Measurements from ENCODE around the gene RFX2. TPM values are rescaled to one million over a fixed set of nuclear protein-coding genes. Genes with fewer than 3 reads are reported as not detected.

RFX2 gene
- 3.9 and 6.8 TPM in 2 replicates for total RNA-seq

DNA sequence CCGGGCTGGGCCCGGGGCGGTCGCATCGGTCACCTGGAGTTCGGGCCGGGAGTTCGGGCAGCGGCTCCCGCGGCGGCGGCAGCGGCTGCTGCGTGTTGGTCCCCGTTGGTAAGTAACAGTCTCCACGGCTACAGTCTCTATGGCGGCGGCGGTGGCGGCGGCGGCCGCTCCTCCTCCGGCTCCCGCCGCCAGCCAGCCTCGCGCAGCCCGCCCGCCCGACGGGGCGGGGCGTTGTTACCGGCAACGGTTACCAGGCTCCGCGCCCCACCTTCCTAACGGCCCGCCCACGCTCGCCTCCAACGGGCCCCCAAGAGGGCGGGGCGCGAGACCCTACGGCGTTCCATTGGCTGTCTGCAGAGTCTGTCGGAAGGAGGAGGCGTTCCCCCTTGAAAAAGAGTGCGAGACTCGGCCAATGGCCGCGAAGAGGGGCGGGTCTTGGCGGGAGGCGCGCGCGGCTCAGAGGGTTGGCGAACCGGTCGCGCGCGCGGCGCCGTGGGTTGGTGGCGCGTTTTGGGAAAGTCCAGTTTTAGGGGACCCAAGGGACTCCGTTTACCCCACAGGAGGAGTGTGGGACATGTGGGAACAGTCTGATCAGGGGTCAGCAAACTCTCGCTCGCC lies at the start of gene RFX2:
TSS of gene RFX2 (minus strand) at position 141 of the 618 bp plus-strand sequence. CDS start 63,004 bp downstream, outside the sequence.

DNA sequence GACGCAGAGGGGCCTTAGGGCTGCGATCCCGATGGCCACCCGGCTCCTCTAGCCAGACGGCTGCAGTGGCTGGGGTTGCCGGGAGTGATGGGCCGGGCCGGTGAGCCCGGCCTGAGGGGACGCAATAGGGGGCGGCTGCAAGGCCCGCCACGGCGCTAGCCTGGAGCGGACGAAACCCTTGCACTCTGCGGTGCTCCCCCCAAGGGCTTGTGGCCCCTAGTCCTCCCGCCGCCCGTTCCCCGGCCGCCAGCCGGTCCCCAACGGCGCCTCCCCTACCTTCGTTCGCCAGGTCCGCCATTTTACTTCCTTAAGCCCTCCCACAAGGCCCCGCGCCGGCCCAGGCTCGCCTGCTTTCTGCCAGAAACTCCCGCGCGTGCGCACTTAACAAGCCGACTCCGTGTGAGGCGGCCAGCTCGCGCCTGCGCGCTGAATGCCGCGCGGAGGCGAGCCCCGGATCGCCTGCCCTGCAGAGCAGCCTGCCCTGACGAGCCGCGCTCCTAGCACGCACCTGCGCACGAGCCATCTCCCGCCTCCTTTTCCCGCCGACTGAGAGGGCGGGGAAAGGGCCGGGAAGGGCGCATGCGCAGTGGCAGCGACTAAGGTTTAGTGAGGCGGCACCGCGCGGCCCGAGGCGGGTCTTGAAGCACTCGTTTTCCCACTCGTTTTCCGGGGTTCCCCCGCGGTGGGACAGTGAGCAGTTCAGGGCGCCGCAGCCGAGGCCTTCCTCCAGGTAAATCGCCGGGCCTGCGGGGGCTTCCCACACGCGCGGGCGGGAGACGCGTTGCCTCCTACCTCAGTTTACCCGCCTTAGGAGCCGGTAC lies 132.3 kb downstream of the RFX2 start, which contains the start of gene RANBP3:
TSS of gene RANBP3 (minus strand) at position 356 of the 821 bp plus-strand sequence. CDS start at position 298, 58 bp downstream.

Other genes with a start within 250 kb of the RFX2 start
- not detected in 2 replicates for gene FUT5, start 240.0 kb downstream of the RFX2 start, total RNA-seq
- 444 and 470 TPM in 2 replicates for gene NDUFA11, start 206.7 kb downstream of the RFX2 start, total RNA-seq
- gene VMAC, start 205.6 kb downstream of the RFX2 start, total RNA-seq, result 2.1 and 3.2 TPM in 2 replicates
- gene CAPS, start 196.2 kb downstream of the RFX2 start, total RNA-seq, result 4.4 and 5.4 TPM in 2 replicates
- gene RANBP3, start 132.4 kb downstream of the RFX2 start, total RNA-seq, result 51.1 and 59.8 TPM in 2 replicates
- not detected in 2 replicates for gene ACSBG2, start 25.2 kb upstream of the RFX2 start, total RNA-seq
- 21.4 and 23.0 TPM in 2 replicates for gene MLLT1, start 169.5 kb upstream of the RFX2 start, total RNA-seq
- 0.15 TPM in 1 of 2 replicates, not detected in the other for gene ACER1, start 223.1 kb upstream of the RFX2 start, total RNA-seq